NCI-H1694 (cell line): ENCODE data around the gene RTP2.
A peak's percentile ranks its signal among the peaks of the same experiment; 100 is the strongest.

Experiments used
- DNase-seq: peaks from one replicate; lab custom pipeline; 2025; lab: John Stamatoyannopoulos, UW

The RTP2 gene, protein sequence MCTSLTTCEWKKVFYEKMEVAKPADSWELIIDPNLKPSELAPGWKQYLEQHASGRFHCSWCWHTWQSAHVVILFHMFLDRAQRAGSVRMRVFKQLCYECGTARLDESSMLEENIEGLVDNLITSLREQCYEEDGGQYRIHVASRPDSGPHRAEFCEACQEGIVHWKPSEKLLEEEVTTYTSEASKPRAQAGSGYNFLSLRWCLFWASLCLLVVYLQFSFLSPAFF

DNA sequence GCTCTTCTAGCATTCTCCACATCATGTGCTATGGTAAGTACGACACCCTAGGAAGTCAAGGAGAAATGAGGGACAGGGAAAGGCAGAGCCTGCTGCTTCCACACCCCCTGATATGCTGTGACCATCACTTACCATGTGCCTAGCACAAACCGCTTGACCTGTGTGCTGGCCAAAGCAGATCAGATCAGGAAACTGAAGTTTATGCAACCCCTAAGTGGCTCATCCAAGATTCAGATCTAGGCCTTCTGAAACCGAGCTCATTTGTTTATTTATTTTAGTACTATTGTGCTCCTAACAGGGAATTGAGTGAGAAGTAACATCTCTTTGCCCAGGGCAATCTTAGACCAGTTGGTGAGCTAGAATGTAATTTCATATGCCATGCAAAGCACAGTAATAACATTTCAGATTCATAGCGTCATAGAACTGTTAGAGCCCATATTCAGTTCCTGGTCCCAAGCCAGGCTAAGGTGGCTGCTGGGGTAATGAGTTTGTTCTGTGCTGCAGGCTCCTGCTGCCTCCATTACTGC lies at the start of gene RTP2:
Gene RTP2, minus strand, starts transcription at position 51 of the 527 bp plus-strand sequence. CDS start 429 bp downstream, outside the sequence.
- no peak for DNase-seq

DNA sequence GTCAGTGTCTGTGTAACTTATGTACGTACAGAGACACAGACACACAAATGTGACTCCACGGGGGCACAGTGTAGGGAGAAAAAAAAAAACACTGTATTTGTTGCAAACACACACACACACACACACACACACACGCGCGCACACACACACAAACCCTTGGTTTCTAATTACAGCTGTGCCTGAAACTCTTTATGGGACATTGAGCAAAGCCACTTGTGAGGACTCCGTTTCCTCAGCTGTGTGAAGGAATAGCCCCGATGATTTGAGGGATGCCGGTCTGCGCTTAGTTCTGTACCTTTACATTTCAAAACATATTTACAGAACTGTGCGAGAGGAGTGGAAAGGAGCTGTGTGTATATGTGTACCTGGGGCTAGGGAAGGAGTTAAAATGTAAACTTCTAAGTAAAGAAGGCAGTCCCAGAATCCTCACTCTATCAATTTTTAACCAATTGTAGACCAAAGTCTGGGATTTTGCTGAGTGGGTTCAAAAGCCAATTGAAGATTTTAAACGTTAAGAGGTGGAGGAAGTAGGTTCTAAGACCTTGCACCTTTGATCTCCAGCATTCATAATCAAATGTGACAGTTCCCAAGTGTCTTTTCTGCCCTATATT lies 48.3 kb upstream of the RTP2 start:
- DNase-seq = no peak

DNA sequence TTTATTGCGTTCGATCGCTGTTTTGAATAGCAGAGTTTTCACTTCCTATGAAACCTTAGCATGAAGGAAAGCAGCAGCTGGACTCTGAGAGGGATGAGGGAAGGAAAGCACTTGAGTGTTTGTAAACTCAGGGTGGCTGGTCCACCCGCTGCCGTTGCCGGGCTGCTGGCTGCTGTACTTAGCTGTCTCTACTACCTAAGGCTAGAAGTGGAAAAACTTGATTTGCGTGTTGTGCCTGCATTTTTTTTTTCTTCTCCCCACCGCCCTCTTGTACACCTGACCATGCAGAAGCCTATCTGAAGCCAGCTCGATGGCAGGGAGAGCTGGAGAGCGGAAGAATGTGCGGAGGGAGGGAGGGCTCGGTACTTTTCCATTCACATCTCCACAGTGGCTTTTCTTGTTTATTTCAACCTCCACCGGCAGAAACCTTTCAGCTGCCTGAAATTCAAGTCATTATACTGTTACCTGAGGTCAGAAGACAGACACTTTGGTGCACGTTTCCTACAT lies 47.7 kb upstream of the RTP2 start:
- DNase-seq = no peak

DNA sequence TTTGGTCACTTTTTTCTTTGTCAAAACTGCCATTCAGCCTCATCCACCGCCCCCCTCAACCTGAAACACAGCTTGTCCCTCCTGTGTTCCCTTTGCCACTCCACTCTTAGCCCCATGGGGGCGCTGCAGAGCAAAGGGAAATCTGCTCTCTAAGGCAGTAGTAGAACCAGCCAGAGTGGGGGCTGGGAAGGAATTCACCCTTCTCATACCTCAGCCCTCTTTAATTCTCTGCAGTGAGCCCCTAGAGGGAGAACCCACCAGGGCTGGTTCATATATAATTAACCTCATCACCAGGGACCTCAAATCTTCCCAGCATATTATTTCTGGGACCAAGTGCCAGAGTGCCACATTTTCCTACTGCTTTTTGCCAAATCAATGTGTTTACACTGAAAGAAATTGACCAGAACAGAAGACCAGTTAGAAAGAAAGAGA lies 45.7 kb upstream of the RTP2 start:
- DNase-seq = peak; percentile 98

DNA sequence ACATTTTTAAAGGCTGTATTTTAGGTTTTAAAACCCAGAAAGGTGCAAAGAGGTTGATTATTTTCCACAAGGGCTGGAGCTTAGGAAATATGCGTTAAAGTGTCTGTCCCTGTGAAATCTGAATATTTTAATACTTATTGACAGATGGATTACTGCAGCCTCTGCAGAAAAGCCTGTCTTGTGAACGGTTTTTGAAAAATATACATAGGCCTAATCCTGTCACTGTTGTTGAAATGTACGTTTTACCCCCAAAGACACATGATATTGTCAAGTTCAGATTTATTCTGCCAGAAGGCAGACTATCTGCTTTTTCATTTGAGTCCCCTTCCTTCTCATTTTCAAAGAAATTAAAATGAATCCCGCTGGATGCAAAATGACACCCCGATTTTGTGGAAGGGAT lies 45.1 kb upstream of the RTP2 start:
- DNase-seq = no peak

DNA sequence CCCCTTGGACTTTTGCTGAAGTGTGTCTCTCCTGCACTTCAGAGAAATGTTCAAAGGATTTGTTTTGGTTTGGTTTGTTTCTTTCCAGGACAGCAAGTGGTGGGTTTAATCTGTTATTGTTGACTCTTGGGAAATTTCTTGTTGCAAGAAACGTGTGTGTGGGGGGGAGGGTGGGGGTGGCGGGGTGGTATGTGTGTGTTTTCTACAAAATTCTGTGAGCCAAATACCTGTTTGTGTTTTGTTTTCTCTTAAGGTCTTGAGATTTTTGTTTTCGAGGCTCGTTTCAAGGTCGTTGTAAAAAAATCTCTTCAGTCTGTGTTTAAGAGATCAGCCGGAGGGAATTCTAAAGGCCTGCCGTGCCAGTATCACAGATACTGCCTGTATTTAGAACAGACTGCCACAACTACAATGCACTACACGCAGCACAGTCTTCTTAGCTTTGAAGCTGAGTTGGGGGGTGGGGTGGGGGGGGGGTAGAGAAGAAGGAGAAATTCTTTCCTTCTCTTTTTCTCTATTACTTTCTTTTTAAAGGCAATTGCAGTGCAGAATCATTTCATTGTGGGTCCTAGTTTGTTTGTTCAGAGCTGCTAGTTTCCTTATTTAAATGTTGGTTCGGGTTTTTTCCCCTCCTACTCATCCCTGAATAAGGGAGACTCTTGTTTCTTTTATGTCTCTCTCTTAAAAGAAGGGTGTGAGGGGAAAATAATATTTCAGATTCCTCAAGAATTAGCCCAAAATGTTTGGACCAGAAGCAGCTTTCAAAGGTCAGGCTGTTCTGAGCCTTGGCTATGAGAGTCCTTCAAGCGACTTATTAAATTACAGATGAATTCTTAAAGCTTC lies 44.3 kb upstream of the RTP2 start:
- peak; percentile 44 for DNase-seq

DNA sequence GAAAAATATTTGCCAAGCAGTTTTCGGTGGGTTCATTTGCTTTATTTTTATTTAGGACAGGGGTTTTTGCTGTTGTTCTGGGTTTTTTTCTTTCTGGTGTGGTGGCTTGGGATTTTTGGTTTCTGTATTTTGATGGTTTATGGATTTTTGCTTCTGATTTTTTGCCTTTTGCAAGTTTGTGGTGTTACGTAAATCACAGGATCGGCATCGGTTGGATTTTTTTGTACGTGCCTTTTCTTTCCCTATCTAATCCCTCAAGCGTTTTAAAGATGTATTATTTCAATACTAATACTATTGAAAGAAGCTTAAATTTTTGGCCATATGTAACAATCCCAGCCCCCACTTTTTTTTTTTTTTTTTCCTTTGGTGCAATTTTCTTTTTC lies 43.7 kb upstream of the RTP2 start:
- DNase-seq = no peak

DNA sequence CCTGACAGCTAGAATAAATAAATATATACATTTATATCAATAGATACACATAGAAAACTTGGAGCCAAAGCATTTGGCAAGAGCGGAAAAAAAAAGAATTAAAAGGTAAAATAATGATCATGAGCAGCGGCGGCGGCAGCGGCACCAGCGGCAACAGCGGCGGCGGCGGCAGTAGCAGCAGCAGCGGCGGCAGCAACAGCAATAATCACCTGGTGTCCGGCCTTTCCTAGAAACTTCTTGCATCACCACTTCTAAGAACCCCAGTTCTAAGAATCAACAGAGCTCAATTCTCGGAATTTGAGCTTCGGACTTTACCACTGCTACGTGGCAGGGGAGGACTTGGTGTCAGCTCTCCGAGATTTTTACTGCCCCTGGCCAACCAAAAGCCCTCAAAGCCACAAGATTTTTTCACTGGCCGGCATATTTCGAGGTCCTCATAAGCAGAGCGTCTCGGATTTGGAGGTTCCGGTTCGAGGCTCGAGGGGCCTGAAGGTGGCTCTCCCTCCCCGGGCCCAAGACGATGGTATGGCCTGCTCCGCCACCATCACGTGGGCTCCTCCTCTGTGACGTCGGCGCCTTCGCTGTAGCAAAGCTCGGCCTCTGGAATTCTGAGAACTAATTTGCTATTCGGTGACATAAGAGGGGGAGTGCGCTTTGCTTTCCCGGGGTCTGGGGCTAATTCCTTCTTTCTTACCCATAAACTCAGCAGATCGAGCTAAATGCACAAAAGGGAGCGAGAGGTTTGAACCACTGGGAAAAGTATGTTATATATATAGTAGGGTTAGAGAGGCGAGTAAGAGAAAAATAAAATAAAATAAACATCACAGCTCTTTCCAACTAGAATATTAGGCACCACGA lies 43.1 kb upstream of the RTP2 start, which contains the start of gene BCL6:
Gene BCL6, minus strand, starts transcription at position 268 of the 858 bp plus-strand sequence. CDS start 11,775 bp downstream, outside the sequence.
- DNase-seq = peak; percentile 88

DNA sequence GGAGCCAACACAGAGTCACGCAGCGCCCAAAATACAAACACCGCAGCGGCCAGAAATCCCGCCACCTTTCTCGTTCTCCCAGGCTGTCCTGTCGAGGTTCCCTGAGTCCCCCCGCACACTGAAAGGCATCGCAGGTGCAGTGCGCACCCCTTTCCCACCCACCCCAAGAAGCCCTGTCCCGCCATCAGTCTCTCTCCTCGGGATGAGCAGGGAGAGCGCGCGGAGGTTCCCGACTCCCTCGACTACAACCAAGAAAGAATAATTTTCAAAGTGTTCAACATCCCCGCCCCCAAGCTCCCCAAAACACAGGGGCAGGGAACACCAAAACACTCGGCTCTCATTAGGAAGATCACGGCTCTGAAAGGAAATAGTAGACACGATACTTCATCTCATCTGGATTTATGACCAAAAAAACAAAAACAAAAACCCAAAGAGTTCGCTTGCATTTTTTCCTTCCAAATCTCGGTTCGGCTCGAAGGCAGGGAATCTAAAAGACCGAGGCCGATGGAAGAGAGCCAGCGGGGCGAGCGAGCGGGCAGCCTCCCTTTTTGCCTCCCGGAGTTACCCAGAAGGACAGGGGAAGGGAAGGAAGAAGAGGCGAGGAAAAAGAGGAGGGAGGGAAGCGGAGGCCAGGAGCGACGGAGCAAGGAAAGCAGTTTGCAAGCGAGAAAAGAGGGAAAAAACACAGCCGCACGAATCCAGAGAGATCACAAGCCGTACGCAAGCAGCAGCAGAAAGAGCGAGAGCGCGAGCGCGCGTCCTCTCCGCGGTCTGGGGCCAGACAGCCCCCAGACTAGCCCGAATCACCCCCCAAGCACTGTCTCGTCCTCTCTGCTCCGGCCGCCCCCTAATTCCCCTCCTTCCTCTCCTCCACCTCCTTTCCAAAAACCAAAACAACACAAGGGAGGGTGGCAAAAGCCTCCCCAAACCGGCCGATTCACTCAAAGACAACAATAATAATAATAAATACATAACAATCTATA lies 42.1 kb upstream of the RTP2 start:
- DNase-seq = no peak

DNA sequence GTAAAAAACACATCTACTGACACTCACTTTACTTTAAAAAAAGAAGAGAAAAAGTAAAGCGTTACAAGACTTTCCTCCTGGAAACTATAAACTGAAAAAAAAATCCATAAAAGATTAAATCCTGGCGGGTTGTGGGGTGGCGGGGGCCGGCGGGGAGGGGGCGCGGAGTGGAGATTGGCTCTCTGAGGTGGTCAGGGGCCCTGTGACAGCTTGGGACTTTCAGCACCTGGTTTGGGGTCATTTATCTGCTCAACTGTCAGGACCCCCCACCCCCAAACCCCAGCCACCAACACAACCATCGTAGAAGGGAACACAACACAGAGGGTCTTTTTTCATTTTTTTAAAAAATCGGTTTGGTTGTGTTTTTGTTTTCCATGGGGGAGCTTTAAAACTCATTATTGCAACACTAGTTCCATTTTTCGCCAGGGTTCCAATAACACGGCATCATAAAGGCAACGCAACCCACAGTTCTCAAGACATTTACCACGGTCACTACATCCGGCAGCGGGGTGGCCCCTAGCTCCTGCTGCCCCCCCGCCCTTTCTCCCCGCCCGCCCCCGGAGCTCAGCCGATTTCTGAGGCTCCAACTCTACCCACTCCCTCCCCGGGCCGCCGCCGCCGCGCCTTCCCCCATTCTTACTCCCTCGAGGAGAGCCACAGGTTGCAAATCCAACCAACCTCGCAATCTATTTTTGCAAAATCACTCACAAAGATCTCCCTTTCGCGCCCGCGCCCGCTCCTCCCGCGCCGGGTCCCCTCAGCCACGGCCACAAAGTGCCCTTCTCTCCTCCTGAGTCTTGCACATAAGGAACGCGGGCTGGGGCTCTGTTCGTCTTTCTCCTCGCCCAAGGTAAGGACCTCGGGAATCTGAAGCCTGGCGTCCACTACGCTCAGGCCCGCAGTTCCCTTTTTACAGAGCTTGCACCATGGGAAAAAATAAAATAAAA lies 41.1 kb upstream of the RTP2 start:
- DNase-seq = no peak

DNA sequence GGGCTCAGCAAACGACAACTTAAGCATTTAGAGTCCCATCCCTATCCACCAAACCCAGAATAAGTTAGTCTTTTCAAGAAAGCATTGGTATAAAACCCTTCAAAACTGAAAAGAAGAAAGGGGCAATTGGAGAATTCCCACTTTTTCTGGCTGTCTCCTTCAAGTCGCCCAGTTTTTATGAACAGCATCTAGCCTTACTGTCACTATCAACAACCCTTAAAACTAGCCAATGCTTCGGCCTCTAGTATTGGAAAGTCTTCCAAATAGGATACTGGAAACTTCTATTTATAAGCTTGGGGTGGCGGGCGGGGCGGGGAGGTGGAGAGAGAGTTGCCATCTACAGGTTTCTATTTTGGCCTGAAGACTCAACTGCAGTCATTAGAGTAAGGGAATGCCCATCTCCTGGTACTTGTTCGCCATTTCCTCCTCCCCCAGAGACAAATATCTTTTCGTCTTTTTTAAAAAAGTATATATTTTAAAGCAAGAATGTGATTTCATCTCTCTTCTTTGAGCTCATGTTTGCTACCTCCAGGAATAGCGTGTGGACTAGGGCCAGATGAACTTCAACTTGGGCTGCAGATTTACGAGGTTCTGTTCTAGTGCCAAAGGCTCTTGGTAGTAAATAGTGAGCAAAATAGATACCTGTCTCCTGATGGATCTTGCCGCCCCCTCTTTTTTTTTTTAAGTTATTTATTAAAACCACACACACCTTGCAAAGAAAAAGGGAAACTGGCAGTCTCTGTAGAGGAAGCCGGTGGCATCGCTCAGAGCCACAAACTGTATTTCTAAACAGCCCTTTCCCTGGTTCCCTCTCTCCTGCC lies 40.2 kb upstream of the RTP2 start:
- no peak for DNase-seq

DNA sequence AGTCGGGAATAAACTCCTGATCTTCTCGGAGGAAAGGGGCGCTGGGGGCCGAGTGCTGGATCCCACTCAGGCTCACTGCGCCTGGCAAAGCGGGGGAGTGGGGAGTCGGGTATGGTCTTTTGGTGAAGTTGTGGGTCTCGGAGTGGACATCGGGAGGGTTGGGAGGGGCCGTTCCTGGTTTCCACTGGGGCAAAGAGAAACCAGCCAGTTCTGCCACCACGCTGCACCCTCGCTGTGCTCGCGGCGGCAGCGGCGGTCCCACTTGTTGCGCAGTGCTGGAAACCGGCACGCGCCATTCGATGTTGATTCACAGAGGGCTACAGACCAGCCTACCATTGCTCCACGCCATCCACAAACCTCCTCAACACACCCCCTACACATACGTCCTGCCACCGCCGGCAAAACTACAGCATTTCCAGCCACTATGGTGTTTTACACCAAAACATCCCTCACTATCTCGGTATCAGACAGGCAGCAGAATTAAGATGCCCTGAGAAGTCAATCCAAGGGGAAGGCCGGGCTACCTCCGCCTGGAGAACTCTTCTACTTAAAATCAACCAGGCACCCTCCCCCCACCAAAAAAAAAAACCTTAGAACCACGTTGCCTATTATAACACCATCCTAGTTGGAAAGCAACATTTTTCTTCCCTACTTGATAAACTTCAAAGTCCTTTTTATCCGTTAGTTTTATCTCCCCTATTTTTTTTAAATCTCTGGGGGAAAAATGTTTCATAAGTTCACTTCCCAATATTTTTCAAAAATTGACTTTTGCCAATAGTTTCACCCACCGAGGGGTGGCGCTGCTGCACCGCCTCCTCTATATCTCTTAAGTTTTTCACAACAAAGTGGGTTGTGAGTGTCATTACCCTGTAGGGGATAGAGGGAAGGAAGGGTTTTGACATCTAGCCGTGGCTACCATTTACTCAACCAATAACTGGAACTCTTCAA lies 39.3 kb upstream of the RTP2 start:
- DNase-seq = peak; percentile 77

DNA sequence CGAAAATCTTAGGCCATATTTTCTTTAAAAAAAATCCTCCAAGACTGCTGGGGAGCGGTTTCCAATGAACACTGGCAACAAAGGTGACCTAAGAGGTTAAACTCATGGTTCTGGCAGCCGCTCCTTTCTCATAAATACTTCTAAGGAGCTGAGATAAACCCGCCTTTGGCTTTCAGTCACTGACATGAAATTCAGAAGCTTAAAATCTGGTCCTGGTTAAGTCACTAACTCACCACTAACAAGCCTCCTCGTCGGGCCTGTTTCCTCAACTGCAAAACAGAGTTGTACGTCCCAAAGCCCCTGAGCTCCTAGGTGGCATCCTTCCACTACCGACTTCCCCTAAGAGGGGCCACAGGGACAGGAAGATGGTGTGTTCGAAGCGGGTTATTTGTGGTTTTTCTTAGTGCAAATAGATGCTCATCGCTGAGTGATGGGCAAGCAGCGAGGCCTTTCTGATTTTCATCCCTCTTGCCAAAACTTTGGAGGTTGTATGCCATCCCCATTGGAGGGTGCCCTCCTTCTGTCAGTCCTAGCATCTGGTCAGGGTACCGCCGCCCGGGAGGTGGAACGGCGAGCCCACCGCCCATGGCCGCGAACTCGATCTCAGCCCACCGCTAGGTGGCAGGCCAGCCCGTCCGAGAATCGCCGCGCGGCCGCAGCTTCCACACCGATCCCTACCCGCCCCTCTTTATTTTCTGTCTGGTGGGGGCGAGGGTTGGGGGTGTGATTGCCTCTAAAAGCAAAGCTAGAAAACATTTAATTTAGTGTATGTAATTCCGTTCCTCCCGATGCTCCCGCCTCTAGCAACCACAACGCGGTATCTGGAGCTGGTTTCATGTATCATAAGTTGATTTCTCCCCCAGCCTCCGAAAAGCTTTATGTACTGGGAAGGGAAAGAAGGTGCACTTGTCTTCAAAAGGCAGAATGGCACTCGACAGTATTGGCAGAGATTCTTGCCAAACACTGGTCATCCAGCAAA lies 38.4 kb upstream of the RTP2 start:
- DNase-seq = peak; percentile 47

DNA sequence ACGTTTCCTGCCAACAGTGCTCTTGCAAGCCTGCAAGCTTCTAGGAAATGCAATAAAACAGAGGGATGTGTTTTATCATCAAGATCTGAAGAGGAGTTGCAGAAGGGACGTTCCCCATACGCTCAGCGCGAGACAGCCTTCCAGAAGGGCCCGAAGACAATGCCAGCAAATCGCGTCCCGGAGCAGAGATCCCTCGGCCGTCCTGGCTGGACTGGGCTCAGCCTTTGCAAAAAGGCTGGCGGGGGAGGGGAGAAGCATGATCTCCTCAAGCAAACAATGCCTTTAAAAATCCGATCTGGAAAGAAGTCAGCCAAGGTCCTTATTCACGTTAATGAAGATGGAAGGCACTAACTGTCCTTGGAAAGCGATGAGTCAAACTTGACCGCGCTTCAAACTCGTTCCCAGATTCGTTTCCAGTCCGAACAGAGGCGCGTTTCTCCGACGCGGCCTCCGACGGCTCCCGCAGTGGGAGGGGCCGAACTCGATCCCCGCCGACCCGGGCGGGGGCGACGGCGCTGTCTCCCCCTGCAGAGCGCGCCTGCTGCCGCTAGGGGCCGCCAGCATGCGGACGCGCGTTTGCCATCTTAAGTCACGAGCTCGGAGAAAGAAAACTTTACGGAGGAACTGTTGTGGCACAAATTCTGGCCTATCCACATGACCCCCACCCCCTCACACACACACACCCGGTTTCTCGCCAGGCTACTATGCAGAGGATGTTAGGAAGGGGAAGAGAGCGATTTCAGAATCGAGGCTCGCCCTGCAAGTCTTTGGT lies 37.4 kb upstream of the RTP2 start:
- DNase-seq = peak; percentile 36

DNA sequence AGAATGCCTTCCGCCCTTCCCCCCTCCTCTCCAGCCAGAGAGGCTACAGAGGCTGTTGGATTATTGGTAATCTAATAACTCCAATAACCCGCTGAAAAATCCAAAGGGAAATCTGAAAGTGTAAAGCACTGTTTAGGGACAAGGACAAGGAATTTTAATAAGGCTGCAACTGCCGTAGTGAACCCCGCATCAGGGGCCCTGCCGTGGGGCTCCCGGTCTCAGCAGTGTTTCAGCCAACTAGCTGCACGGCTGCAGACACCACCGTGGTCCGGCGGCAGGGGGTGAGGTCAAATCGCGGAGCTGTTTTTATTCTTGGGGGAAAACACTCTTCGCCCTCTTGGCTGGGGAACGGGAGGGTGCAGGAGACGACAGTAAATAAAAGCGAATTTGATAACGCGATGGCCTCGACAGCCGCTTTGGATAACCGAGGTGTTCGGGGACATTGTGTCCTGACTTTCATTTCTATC lies 36.8 kb upstream of the RTP2 start:
- no peak for DNase-seq
